Measurements from ENCODE around the gene RPS6KB2.

- TF ChIP-seq EZH2 (optimal IDR thresholded peaks at IDR 0.05; ENCODE audit: low read depth, low read length) (no peak), CTCF (IDR thresholded peaks at IDR 0.05; ENCODE audit: low read length) (no peak), EZH2phosphoT487 (IDR thresholded peaks at IDR 0.05; ENCODE audit: low read length) (no peak)
Measured at GRCh38 chr11:67387069-67387468, 41.2 kb upstream of the RPS6KB2 start.
